Thyroid gland (tissue), 4 donors: Measurements from ENCODE around the gene OSTN.

Source experiments
- POLR2A ChIP-seq, 2 donors: fragments of 450-650 bp; IDR thresholded peaks; one replicate each; pipeline ENCODE4 v1.6.1; 2017; ENCODE audit warnings: antibody characterized with exemption in 2 of 2, mild to moderate bottlenecking in 2 of 2, moderate library complexity in 1 of 2
- TF ChIP-seq, protein P1 (sequence below), 6 experiments: fragments of 200-600 bp in 3 of 6; fragments of 450-650 bp in 3 of 6; sonication (generic) in 3 of 6; IDR thresholded peaks; one replicate each; pipeline ENCODE4 v1.5.1; 2016 to 2019; ENCODE audit warnings: antibody characterized with exemption in 6 of 6, mild to moderate bottlenecking in 2 of 6, inconsistent platforms in 1 of 6, moderate library complexity in 1 of 6

DNA sequence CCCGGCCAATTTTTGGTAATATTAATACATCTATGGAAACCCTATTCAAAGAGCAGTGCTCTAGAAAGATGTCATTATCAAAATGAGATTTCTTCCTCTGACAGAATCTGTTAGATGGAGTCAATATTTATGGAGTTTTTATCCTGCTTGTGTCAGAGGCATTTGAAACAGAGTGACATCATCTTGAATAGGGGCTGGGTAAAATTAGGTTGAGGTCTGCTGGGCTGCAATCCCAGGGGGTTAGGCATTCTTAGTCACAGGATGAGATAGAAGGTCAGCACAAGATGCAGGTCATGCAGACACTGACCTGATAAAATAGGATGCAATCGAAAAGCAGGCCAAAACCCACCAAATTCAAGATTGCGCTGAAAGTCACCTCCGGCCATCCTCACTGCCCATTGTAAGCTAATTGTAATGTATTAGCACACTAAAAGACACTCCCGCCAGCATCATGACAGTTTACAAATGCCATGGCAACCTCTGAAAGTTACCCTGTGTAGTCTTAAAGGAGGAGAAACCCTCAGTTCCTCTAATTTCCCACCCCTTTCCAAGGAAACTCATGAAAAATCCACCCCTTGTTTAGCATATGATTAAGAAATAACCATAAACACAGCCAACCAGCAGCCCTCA lies 102.9 kb downstream of the OSTN start:
- TF ChIP-seq, protein P1, sequence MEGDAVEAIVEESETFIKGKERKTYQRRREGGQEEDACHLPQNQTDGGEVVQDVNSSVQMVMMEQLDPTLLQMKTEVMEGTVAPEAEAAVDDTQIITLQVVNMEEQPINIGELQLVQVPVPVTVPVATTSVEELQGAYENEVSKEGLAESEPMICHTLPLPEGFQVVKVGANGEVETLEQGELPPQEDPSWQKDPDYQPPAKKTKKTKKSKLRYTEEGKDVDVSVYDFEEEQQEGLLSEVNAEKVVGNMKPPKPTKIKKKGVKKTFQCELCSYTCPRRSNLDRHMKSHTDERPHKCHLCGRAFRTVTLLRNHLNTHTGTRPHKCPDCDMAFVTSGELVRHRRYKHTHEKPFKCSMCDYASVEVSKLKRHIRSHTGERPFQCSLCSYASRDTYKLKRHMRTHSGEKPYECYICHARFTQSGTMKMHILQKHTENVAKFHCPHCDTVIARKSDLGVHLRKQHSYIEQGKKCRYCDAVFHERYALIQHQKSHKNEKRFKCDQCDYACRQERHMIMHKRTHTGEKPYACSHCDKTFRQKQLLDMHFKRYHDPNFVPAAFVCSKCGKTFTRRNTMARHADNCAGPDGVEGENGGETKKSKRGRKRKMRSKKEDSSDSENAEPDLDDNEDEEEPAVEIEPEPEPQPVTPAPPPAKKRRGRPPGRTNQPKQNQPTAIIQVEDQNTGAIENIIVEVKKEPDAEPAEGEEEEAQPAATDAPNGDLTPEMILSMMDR (IDR thresholded peaks at IDR 0.05), result no peak
- TF ChIP-seq POLR2A (IDR thresholded peaks at IDR 0.05), result no peak
